Measurements from ENCODE around the gene NKPD1.

The NKPD1 gene

GRCh38 chr19:45173816-45174215 is 13.0 kb upstream of the NKPD1 start:
- in situ Hi-C loops (cut with HindIII; ENCODE audit: low sequenced_read_pairs): no loop called here

- in situ Hi-C loops (cut with HindIII; ENCODE audit: low sequenced_read_pairs): no loop called here
Measured at GRCh38 chr19:45172611-45173208, 11.9 kb upstream of the NKPD1 start.

- in situ Hi-C loops (cut with HindIII; ENCODE audit: low sequenced_read_pairs): no loop called here
Measured at GRCh38 chr19:45172173-45172572, 11.4 kb upstream of the NKPD1 start.

GRCh38 chr19:45171211-45171623 is 10.4 kb upstream of the NKPD1 start:
- in situ Hi-C loops (cut with HindIII; ENCODE audit: low sequenced_read_pairs): no loop called here

- in situ Hi-C loops (cut with HindIII; ENCODE audit: low sequenced_read_pairs): no loop called here
Measured at GRCh38 chr19:45170146-45171106, 9.6 kb upstream of the NKPD1 start.

- in situ Hi-C loops (cut with HindIII; ENCODE audit: low sequenced_read_pairs): no loop called here
Measured at GRCh38 chr19:45169602-45170001, 8.8 kb upstream of the NKPD1 start.

GRCh38 chr19:45168767-45169351 is 8.1 kb upstream of the NKPD1 start:
- in situ Hi-C loops (cut with HindIII; ENCODE audit: low sequenced_read_pairs): no loop called here

- in situ Hi-C loops (cut with HindIII; ENCODE audit: low sequenced_read_pairs): no loop called here
Measured at GRCh38 chr19:45166723-45167252, 6.0 kb upstream of the NKPD1 start.

GRCh38 chr19:45164577-45165335 is 4.0 kb upstream of the NKPD1 start:
- in situ Hi-C loops (cut with HindIII; ENCODE audit: low sequenced_read_pairs): no loop called here

GRCh38 chr19:45163751-45164460 is 3.1 kb upstream of the NKPD1 start:
- in situ Hi-C loops (cut with HindIII; ENCODE audit: low sequenced_read_pairs): no loop called here

- in situ Hi-C loops (cut with HindIII; ENCODE audit: low sequenced_read_pairs): no loop called here
Measured at GRCh38 chr19:45163156-45163555, 2.4 kb upstream of the NKPD1 start.

GRCh38 chr19:45162608-45163143 is 1.9 kb upstream of the NKPD1 start:
- in situ Hi-C loops (cut with HindIII; ENCODE audit: low sequenced_read_pairs): no loop called here

GRCh38 chr19:45161738-45162607 is 1.2 kb upstream of the NKPD1 start:
- in situ Hi-C loops (cut with HindIII; ENCODE audit: low sequenced_read_pairs): no loop called here

- in situ Hi-C loops (cut with HindIII; ENCODE audit: low sequenced_read_pairs): no loop called here
Measured at GRCh38 chr19:45159971-45160324, 834 bp downstream of the NKPD1 start.

GRCh38 chr19:45159210-45159970 is 1.4 kb downstream of the NKPD1 start:
- in situ Hi-C loops (cut with HindIII; ENCODE audit: low sequenced_read_pairs): no loop called here

- in situ Hi-C loops (cut with HindIII; ENCODE audit: low sequenced_read_pairs): no loop called here
Measured at GRCh38 chr19:45158503-45159209, 2.1 kb downstream of the NKPD1 start.

GRCh38 chr19:45156751-45157150 is 4.0 kb downstream of the NKPD1 start:
- in situ Hi-C loops (cut with HindIII; ENCODE audit: low sequenced_read_pairs): no loop called here
